Superior temporal gyrus (tissue), 1 donor: ENCODE data around the gene FRY.
"Not testable (repeated sequence)": the region's sequence is repeated elsewhere in the genome, so short reads cannot be mapped to it uniquely, and the experiment has no call there.

ENCODE experiments used
- DNase-seq: peaks from one replicate; pipeline ENCODE4 v3.0.0-alpha.2; 2016; ENCODE audit errors: extremely low spot score

The FRY gene

GRCh38 chr13:32031025-32031814 is at the start of gene FRY:
FRY (plus strand) TSS chr13:32031774; CDS start chr13:32031796, 22 bp downstream.
- DNase-seq = peak; percentile 68

GRCh38 chr13:31982124-31982523 is 49.5 kb upstream of the FRY start:
- DNase-seq = no peak

- DNase-seq = no peak
Measured at GRCh38 chr13:31982540-31982939, 49.0 kb upstream of the FRY start.

GRCh38 chr13:31983696-31984095 is 47.9 kb upstream of the FRY start:
- not testable (repeated sequence) for DNase-seq

GRCh38 chr13:31984388-31984787 is 47.2 kb upstream of the FRY start:
- DNase-seq = not testable (repeated sequence)

- no peak for DNase-seq
Measured at GRCh38 chr13:31986676-31987470, 44.7 kb upstream of the FRY start.

- no peak for DNase-seq
Measured at GRCh38 chr13:31987535-31988170, 43.9 kb upstream of the FRY start.

- DNase-seq = not testable (repeated sequence)
Measured at GRCh38 chr13:31994367-31994766, 37.2 kb upstream of the FRY start.

GRCh38 chr13:31996601-31997000 is 35.0 kb upstream of the FRY start:
- DNase-seq = no peak

GRCh38 chr13:31997641-31998040 is 33.9 kb upstream of the FRY start:
- no peak for DNase-seq

GRCh38 chr13:31998131-31998530 is 33.4 kb upstream of the FRY start:
- no peak for DNase-seq

GRCh38 chr13:32000754-32001153 is 30.8 kb upstream of the FRY start:
- DNase-seq = not testable (repeated sequence)

- DNase-seq = no peak
Measured at GRCh38 chr13:32001154-32001768, 30.3 kb upstream of the FRY start.

- DNase-seq = no peak
Measured at GRCh38 chr13:32001769-32002168, 29.8 kb upstream of the FRY start.

- DNase-seq = no peak
Measured at GRCh38 chr13:32002873-32003272, 28.7 kb upstream of the FRY start.

- no peak for DNase-seq
Measured at GRCh38 chr13:32007494-32007893, 24.1 kb upstream of the FRY start.

GRCh38 chr13:32008518-32009175 is 22.9 kb upstream of the FRY start:
- DNase-seq = no peak

- DNase-seq = no peak
Measured at GRCh38 chr13:32009362-32009761, 22.2 kb upstream of the FRY start.

GRCh38 chr13:32010136-32010535 is 21.4 kb upstream of the FRY start:
- no peak for DNase-seq

- DNase-seq = no peak
Measured at GRCh38 chr13:32011971-32012370, 19.6 kb upstream of the FRY start.

- DNase-seq = no peak
Measured at GRCh38 chr13:32013181-32013580, 18.4 kb upstream of the FRY start.

- DNase-seq = no peak
Measured at GRCh38 chr13:32016119-32016518, 15.5 kb upstream of the FRY start.
